Endothelial cell (in vitro differentiated cells): Measurements from ENCODE around the gene KL. TPM values are rescaled to one million over a fixed set of nuclear protein-coding genes. Genes with fewer than 3 reads are reported as not detected.

Experiments
- DNase-seq: peaks from one replicate; pipeline ENCODE4 v3.0.0; 2021; ENCODE audit warnings: low spot score
- H3K27ac Mint-ChIP-seq: one replicate; pipeline ENCODE4 v1.8.0; 2021; ENCODE audit warnings: mixed read lengths, inconsistent platforms; ENCODE audit not compliant: unreplicated experiment
- H3K27me3 Mint-ChIP-seq: one replicate; pipeline ENCODE4 v1.8.0; 2021; ENCODE audit warnings: mild to moderate bottlenecking, moderate library complexity, mixed read lengths, inconsistent platforms; ENCODE audit not compliant: unreplicated experiment
- H3K36me3 Mint-ChIP-seq: one replicate; pipeline ENCODE4 v1.8.0; 2021; ENCODE audit warnings: mild to moderate bottlenecking, low read depth, mixed read lengths, inconsistent platforms; ENCODE audit not compliant: unreplicated experiment
- H3K4me1 Mint-ChIP-seq: one replicate; pipeline ENCODE4 v1.8.0; 2021; ENCODE audit warnings: mild to moderate bottlenecking, mixed read lengths, inconsistent platforms; ENCODE audit not compliant: unreplicated experiment
- H3K4me3 Mint-ChIP-seq: one replicate; pipeline ENCODE4 v1.8.0; 2021; ENCODE audit warnings: mild to moderate bottlenecking, mixed read lengths, inconsistent platforms; ENCODE audit not compliant: unreplicated experiment
- H3K9me3 Mint-ChIP-seq: one replicate; pipeline ENCODE4 v1.8.0; 2021; ENCODE audit warnings: mixed read lengths, inconsistent platforms; ENCODE audit not compliant: unreplicated experiment
- CTCF ChIP-seq: fragments of 200-600 bp; sonication (generic); IDR thresholded peaks from one replicate; pipeline ENCODE4 v1.5.0; 2021; ENCODE audit warnings: antibody characterized with exemption; ENCODE audit not compliant: unreplicated experiment
- total RNA-seq: library from RNA; stranded (reverse); fragmentation: NEBNext Ultra II Directional; extraction: Animal tissue kit (Norgen Biotek cat#: 25700); gene quantifications from one replicate; pipeline ENCODE4 v1.2.1, GENCODE V29; 2021; ENCODE audit not compliant: unreplicated experiment

Gene KL
- total RNA-seq, 1 donor from 2014 or later: 29.6 TPM

GRCh38 chr13:32989290-32989667 lies 26.9 kb upstream of the KL start:
- no peak for DNase-seq
- Mint-ChIP-seq H3K4me1 (no peaks in the 10 kb centered on the region), H3K27me3 (no peaks in the 10 kb centered on the region), H3K9me3 (no peaks in the 10 kb centered on the region), H3K36me3 (no peaks in the 10 kb centered on the region), H3K27ac (no peak overlapping the region), H3K4me3 (no peak overlapping the region)
- no peak for TF ChIP-seq CTCF

- no peaks in the 10 kb centered on the region for H3K4me1 Mint-ChIP-seq
- H3K4me3 Mint-ChIP-seq: no peak overlapping the region
- DNase-seq: no peak
- H3K27ac Mint-ChIP-seq: no peak overlapping the region
- H3K27me3 Mint-ChIP-seq: no peaks in the 10 kb centered on the region
- no peaks in the 10 kb centered on the region for H3K9me3 Mint-ChIP-seq
- TF ChIP-seq CTCF: no peak
- no peaks in the 10 kb centered on the region for H3K36me3 Mint-ChIP-seq
These were observed 26.3 kb upstream of the KL start for GRCh38 chr13:32989942-32990341.

GRCh38 chr13:32993145-32993544 lies 23.1 kb upstream of the KL start:
- TF ChIP-seq CTCF: no peak
- H3K27ac Mint-ChIP-seq: no peak overlapping the region
- no peaks in the 10 kb centered on the region for H3K36me3 Mint-ChIP-seq
- no peaks in the 10 kb centered on the region for H3K27me3 Mint-ChIP-seq
- no peak for DNase-seq
- H3K4me1 Mint-ChIP-seq: no peaks in the 10 kb centered on the region
- no peak overlapping the region for H3K4me3 Mint-ChIP-seq
- no peaks in the 10 kb centered on the region for H3K9me3 Mint-ChIP-seq

- H3K4me1 Mint-ChIP-seq: peaks cover 16% of the 10 kb centered on the region
- no peaks in the 10 kb centered on the region for H3K27me3 Mint-ChIP-seq
- no peak for DNase-seq
- no peaks in the 10 kb centered on the region for H3K36me3 Mint-ChIP-seq
- no peak overlapping the region for H3K27ac Mint-ChIP-seq
- no peak overlapping the region for H3K4me3 Mint-ChIP-seq
- no peaks in the 10 kb centered on the region for H3K9me3 Mint-ChIP-seq
- no peak for TF ChIP-seq CTCF
These were observed 18.8 kb upstream of the KL start for GRCh38 chr13:32997399-32997798.

GRCh38 chr13:32998966-32999365 lies 17.3 kb upstream of the KL start:
- Mint-ChIP-seq H3K9me3 (no peaks in the 10 kb centered on the region), H3K4me1 (peaks cover 30% of the 10 kb centered on the region), H3K27me3 (no peaks in the 10 kb centered on the region), H3K4me3 (no peak overlapping the region), H3K27ac (no peak overlapping the region), H3K36me3 (peaks cover 4% of the 10 kb centered on the region)
- TF ChIP-seq CTCF: no peak
- DNase-seq: no peak
